Umbilical cord (tissue), 2 donors: Measurements from ENCODE around the gene B4GALT2. TPM values are rescaled to one million over a fixed set of nuclear protein-coding genes. Genes with fewer than 3 reads are reported as not detected.

Source experiments
- DNase-seq: peaks from one replicate; pipeline ENCODE4 v3.0.0-alpha.2; 2015; ENCODE audit warnings: low spot score
- total RNA-seq: library from RNA; depleted of rRNA; stranded (reverse); fragments of >200 nt; gene quantifications from one replicate; pipeline ENCODE4 v1.2.3, GENCODE V29; 2014; ENCODE audit warnings: low replicate concordance; ENCODE audit not compliant: insufficient read depth

B4GALT2 gene
- total RNA-seq, 1 donor from 2014 or later = 74.9 TPM

DNA sequence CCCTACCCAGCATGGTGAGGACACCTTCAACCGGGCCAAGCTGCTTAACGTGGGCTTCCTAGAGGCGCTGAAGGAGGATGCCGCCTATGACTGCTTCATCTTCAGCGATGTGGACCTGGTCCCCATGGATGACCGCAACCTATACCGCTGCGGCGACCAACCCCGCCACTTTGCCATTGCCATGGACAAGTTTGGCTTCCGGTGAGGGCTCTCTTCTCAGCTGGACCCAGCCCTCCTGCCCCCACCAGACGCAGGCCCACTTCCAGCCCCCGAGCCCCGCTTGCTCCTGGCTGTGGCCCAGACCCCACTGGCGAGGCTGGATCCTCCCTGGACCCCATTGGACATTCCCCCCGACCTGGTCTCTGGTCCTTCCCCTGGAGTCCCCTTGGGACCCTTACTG, 5.8 kb downstream of the B4GALT2 start:
- DNase-seq = no peak

DNA sequence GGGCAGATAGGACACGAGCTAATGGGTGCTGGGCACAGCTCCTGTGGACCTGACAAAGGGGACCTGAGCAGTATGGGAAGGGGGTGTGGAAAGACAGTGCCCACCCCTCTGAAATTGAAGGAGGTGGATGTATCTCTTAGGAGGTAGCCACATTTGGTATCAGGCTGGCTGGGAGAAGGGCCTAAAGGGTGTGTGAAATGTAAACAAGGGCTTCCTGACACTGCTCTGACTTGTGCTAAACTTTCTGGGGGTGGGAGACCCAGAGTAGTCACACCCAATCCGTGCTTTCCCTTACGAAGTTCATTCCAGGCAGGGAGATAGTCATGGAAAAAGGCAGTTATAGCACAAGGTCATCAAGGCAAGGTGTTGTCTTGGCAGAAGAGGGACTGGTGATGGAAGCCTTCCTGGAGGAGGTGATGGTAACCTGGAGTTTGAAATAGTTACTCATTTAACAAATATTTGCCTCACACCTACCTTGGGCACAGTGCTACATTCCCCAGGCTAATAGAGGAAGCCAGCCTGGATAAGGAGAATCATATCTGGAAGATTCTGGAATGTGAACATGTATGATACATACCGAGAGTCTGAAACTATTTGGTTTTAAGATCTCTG, 7.1 kb downstream of the B4GALT2 start:
- no peak for DNase-seq

DNA sequence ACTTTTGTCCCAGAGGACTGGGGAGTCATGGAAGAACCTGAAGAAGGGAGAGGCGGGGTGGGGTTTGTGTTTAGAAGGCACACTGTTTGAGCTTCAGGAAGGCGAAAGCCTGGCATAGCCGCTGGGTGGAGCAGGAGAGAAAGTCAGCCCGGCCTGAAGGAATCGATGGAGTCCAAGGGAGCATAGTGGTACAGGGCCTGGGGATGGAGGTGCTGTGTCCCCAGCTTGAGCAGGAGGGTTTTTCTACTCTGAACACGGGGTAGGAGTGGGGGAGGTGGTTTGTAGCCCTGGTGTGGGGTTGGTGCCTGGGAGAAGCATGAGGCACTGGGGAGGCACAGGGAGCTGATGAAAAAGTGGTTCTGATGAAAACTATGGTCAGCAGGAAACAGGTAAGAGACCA, 7.7 kb downstream of the B4GALT2 start:
- no peak for DNase-seq

DNA sequence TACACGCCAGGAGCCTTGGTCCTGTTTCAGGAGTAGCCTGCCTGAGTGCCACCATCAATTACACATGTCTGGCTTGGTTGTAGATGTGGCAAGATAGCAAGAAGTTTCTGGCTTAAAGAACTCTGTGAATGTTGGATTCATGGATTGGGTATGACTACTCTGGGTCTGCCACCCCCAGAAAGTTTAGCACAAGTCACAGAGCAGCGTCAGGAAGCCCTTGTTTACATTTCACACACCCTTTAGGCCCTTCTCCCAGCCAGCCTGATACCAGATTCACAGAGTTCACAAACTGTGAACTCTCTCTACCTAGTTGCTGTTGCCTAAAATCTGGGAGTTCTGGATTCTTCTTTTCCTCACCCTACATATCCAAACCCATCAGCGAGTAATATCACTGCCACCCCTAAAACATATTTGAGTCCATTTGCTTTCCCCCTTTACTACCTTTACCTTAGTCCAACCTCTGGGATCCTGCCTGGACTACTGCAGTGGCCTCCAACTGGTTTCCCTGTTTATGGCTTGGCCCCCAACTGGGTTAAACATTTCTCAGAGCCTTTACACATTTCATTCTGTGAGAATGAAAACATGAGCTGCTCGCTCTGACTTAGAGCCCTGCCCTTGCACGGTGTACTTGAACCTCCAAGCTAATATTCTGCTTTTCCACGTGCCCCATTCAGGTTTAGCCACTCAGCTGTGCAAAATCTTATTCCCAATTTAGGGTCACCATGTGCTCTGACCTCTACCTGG, 8.3 kb downstream of the B4GALT2 start:
- no peak for DNase-seq

GRCh38 chr1:43990271-43991199, 11.5 kb downstream of the B4GALT2 start:
- DNase-seq = no peak

DNA sequence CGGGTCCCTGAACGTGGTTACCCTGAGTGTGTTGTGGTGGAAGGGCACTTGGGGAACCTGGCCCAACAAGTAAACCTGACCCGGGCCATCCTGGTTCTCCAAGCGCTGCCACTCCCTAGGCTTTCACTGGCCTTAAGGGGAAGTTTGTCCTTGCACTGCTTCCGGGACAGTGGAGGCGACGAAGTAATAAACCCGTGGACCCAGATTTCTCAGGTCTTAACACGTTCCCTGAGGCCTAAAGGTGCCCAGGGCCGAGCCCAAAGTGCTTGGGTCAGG, 12.1 kb downstream of the B4GALT2 start:
- no peak for DNase-seq

GRCh38 chr1:43991476-43992231, 12.6 kb downstream of the B4GALT2 start, which contains the start of gene CCDC24:
Gene CCDC24, plus strand, starts transcription at chr1:43991599. Its CDS starts 280 bp downstream, at chr1:43991879.
- peak; percentile 82 for DNase-seq

- DNase-seq = no peak
Observed at GRCh38 chr1:43992232-43992995, 13.4 kb downstream of the B4GALT2 start.

DNA sequence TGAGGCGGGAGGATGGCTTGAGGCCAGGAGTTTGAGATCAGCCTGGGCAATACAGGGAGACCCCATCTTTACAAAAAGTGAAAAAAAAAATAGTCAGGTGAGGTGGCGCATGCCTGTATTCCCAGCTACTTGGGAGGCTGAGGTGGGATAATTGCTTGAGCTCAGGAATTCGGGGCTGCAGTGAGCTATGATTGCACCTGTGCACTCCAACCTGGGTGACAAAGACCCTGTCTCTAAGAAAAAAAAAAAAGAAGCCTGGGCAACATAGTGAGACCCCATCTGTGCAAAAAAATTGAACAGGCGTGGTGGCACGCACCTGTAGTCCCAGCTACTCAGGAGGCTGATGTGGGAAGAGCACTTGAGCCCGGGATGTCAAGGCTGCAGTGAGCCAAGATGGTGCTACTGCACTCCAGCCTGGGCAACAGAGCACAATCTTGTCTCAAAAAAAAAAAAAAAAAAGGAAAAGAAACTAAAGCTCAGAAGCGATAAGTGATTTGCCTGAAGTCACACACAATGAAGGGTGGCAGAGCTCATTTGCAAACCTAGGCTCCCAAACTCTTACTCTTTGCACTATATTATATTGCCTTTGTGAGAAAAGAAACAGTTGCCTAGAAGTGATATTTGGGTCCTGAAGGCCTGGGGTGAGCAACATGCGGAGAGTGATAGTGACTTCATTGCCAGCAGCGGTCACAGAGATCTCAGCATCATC, 14.3 kb downstream of the B4GALT2 start:
- DNase-seq = no peak

DNA sequence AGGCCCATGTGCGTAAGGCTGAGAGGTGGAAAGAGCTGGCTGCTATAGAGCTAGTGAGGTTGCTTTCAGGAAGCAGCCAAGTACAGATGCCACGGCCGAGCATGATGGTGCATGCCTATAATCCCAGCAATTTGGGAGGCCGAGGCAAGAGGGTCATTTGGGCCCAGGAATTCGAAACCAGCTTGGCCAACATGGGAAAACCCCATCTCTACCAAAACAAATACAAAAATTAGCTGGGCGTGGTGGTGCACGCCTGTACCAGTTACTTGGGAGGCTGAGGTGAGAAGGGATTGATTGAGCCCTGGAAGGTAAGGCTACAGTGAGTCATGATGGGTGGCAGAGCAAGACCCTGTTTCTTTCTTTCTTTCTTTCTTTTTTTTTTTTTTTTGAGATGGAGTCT, 15.1 kb downstream of the B4GALT2 start:
- no peak for DNase-seq

- DNase-seq = no peak
Observed at GRCh38 chr1:43994794-43995790, 16.1 kb downstream of the B4GALT2 start.

DNA sequence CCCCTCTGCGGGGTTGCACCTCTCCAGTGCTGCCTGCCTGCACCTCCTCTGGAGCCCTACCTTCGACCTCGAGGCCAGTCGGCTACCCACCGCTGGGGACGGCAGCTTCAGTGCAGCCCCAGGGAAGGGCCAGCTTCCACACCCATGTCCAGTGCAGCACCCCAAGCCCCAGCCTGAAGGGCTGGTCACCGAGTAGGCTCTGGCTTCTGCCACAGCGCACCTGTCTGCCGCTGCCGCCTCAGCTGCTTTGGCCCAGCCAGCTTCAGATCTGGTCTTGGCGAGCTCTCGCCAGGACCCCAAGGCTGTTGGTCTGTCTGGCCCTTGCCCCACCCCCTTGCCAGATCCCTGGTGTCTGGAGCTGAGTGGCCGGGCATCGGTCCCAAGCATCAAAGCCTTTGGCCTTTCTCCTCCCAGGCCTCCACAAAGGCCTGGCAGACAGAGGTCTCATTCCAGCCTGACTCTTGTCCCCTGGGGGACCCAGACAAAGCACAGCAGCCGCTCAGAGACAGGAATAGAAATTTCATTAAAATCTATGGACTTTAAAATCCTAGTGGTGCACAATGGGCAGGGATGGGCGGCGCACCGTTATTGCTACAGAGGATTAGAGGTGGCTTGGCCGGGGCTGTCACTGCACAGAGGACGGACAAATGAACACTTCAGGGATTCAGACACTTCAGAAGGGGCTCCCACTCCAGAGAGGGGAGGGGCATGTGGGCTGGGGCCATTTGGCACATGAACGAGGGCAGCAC, 17.1 kb downstream of the B4GALT2 start:
- no peak for DNase-seq

- no peak for DNase-seq
Observed at GRCh38 chr1:43996733-43997115, 17.7 kb downstream of the B4GALT2 start.

DNA sequence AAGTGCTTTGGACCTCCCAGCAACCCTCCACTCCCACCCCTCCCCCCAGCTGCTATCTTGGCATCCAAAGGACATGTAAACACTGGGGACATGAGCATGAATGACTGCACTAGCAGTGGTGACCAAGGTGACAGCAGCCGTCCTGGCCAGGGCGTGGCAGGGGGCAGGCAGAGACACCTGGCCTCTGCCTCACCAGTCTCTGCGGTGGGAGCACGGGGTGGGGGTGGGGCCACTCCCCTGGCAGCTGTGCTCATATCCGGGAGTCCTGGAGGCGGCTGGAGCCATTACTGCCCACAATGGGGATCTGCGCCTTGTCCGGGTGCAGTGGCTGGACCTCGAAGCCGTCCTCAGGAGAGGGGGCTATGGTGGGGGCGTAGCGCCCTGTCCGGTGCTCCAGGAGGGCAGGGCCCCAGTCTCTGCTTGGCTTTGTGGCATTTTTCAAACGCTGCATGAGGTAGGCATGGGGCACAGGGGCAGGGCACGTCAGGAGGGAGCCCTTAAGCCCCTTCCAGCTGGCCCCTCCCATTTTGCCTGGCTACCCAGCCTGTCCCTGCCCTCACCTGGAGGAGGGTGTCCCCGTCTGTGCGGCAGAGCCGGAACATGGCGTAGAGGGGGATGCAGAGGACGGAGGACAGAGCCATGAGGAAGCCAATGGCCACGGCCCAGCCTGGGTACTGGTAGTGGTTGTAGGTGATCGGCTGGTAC, 18.4 kb downstream of the B4GALT2 start:
- no peak for DNase-seq

GRCh38 chr1:43998000-43998378, 19.0 kb downstream of the B4GALT2 start:
- no peak for DNase-seq

- no peak for DNase-seq
Observed at GRCh38 chr1:43999455-43999854, 20.4 kb downstream of the B4GALT2 start.

DNA sequence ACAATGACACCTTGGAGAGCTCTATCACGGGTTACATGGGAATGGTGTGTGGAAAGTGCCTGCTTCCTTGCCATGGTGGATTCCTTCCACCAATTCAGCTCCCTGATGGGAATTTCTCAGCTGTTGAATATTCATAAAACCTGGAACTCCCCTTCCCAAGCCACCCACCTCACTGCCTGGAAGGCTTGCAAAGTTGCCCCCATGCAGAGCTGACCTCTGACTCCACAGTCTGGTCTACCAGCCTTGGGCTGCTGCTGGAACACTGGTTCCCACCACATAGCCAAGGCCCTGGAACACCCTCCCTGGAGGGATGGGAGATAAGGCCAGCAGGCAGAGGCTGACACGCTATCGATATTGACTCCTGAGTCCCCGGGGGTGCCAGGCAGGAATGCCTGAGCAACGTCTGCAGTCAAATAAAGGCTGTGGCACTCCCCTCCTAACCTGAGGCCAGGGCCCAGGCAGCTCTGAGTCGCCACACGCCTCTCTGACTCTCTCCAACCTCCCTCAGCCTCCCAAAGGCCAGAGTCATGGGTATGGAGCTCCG, 21.2 kb downstream of the B4GALT2 start:
- DNase-seq = no peak
